ENCODE data around the gene SNX24.
A peak's percentile ranks its signal among the peaks of the same experiment; 100 is the strongest.

The SNX24 gene

DNA sequence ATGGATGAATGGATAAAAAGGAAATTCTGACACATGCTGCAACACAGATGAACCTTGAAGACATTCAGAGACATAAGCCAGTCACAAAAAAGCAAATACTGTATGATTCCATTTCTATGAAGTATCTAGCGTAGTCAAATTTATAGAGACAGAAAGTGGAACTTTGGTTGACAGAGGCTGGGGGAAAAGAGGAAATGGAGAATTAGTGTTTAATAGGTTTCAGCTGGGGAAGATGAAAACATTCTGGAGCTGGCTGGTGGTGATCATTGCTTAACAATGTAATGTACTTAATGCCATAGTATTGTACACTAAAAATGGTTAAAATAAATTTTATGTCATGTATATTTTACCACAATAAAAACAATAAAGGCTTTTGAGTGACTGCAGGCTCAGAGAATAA lies 166.9 kb downstream of the SNX24 start:
- no peak for DNase-seq (ENCODE audit: low read depth, low spot score)

DNA sequence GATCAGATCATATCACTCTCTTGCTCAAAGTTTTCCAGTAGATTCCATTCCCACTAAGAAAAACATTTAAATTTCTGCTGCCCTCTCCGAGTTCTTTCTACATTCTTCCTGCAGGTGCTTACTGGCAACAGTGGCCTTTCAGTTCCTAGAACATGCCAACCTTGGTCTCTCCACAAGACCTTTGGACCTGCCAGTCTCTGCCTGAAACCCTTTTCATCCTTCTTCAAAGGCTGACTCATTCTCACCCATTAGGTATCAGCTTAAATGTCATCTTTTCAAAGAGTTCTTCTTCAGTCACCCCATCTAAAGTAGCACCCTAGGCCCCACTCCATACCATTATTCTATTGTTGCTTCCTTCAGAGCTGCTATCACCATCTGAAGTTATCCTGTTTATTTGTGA lies 169.3 kb downstream of the SNX24 start:
- no peak for DNase-seq (ENCODE audit: low read depth, low spot score)

DNA sequence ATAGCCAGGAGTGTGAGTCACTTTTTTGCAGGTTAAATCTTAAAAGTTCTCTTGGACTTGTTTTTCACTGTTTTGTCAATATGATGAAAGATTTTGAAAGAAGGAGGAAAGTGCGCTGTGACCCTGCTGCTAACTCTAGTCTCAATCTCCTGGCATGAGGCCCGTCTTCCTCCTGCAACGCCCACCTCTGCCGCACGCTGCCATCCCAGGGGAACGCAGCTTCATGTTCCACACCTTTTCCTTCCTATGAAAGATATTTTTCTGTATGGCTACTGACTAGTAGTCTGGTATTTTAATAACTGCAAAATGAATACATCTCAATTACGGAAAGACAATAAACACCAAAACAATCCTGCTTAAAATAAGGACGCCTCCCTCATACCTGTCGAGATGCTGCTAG lies 182.8 kb downstream of the SNX24 start:
- no peak for DNase-seq (ENCODE audit: low read depth, low spot score)

DNA sequence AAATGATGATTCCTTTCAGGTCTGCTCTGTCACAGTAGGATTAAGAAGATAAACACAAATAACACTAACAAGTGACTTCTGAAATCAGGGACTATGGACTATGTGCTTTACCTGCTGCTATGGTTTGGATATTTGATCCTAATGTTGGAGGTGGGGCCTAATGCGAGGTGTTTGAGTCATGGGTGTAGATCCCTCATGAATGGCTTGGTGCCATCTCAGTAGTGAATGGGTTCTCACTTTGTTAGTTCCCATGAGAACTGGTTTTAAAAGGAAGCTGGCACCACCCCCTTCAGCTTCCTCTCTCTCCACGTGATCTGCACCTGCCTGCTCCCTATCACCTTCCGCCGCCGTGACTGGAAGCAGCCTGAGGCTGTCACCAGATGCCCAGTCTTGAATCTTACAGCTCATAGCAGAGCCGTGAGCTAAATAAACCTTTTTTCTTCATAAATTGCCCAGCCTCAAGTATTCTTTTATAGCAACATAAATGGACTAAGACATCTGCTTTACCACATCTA lies 187.8 kb downstream of the SNX24 start:
- DNase-seq (ENCODE audit: low read depth, low spot score) = no peak

DNA sequence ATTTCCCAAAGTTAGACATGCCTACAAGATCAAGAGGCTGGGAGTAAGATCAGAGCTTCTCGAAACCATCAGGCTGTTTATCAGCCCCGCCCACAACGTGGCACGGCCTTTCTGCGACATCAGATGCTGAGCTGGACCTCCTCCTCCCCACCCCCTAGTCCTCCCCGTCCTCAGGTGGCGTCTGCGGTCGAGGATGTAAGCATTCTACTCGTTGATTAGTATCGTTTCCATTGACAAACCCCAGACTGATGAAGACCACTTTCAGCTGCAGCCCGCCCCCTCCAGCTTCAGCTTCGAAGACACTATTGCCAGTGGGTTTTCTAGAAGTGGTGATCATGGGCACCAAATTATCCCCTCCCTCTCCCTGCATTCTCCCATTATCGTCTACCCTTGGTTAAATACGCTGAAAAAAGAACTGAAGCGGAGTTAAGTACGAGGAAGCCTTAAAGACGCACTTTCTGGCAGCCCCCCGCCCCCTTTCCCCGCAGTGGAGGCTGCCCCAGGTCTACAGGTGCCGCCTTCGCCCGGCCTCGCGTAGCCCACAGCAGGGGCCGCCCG lies 190.0 kb downstream of the SNX24 start:
- no peak for DNase-seq (ENCODE audit: low read depth, low spot score)

DNA sequence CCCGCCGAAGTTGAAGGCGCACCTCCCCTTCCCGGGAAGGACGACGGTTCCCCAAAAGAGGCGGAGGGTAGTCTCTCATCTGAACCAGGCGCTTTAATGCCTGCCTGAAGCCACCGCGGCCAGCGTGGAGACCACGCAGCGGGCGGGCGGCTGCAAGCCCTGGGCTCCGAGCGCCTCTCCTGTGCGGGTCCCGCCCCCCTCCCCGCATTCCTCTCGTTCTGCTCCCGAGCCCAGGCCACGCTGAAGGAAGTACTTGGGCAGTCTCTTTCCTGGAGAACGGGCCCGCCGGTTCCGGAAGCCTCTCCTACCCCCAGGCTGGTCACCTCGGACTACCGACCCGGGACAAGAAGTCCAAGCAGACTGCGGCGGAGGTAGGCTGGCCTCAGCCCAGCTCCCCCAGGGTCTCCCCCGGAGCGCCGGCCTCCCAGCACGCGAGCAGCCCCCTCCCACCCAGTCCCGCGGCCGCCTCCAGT lies 190.5 kb downstream of the SNX24 start:
- no peak for DNase-seq (ENCODE audit: low read depth, low spot score)

DNA sequence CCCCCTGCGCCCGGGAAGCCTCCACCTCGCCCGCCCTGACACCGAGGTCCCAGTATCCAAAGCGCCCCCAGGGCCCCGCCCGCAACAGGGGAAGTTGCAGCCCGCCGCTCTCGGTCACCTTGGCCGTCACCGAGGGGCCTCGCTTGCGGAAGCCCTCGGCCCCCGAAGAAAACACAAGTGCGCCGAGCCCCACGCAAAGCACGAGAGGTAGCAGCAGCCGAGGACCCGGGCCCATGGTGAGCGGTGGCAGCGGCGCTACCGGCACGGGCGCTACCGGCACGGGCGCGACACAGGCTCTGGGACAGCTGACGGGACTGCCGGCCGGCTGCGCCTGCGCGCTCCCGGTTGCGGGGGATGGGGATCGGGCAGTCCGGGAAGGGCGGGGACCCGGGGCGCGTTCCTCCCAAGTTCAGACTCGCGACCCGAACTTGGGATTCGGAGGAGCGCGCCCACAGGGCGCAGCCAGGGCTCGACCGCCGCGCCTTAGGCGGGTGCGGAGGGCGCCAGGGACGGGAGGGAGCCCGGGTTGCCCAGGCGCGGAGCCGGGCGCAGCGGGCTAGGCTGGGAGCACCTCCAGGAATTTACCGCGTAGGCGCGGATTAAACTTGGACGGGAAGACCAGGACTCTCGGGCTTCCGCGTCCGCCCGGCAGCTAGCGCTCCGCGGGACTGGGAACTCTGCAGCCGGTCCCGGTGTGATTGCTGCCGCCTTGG lies 191.1 kb downstream of the SNX24 start, which contains the start of gene PPIC:
Gene PPIC (minus strand): TSS at position 335 of the 713 bp plus-strand sequence. CDS start 100 bp downstream, at position 235.
- peak; percentile 21 for DNase-seq (ENCODE audit: low read depth, low spot score)

DNA sequence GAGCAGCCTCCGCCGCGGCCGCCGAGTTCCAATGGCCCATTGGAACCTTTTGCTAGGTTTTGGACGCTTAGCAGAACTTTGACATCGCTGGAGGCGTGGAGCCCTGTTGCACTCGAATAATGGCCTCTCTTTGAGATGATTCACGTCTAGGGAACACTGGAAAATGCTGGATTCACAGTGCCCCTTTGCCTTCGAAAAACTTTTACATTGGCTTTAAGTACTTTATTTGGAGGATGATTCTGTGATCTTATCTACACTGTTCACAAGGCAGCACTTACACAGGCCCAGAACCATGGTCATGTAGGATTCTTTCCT lies 191.6 kb downstream of the SNX24 start:
- no peak for DNase-seq (ENCODE audit: low read depth, low spot score)

DNA sequence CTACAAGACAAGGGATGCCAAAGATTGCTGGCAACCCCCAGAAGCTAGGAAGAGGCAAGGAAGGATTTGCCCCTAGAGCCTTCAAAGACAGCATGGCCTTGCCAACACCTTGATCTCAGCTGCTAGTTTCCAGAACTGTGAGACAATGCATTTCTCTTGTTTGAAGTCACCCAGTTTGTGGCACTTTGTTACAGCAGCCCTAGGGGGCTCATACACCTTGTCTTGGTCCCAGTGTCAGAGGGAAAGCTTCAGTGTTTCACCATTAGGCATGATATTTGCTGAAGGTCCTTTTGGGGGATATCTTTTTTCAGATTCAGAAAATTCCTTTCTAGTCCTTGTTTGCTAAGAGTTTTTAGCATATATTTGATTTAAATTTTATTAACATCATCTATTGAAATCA lies 194.3 kb downstream of the SNX24 start:
- DNase-seq (ENCODE audit: low read depth, low spot score) = no peak

DNA sequence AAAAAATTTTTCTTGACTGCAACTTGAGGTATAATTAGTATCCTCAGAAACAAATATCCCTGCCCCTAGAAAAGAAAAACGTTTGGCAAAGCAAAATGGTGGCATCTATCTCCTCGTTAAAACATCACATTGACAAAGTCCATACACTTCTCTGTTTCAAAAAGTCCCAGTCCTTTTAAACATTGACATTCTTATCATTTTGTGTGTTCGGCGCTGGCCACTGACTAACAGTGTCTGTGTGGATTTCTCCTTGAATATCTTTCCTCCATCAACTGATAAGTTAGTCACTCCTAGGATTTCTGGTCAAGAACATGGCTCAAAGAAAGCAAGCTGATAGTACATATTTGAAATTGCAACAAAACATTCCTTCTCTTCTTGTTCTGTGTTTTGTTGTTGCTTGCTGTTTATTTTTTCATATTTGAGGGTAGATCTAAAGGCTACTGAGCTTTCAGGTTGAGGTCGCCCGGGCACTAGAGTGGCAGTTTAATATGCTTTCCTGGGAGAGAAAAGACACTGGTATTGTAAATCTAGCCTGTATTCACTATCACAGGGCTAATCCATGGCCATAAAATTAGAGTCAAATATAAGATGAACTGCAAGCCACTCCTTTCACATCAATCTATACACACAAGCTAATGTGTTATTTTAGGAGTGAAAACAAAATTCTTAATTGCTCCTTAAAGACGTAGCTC lies 199.7 kb downstream of the SNX24 start:
- no peak for DNase-seq (ENCODE audit: low read depth, low spot score)

DNA sequence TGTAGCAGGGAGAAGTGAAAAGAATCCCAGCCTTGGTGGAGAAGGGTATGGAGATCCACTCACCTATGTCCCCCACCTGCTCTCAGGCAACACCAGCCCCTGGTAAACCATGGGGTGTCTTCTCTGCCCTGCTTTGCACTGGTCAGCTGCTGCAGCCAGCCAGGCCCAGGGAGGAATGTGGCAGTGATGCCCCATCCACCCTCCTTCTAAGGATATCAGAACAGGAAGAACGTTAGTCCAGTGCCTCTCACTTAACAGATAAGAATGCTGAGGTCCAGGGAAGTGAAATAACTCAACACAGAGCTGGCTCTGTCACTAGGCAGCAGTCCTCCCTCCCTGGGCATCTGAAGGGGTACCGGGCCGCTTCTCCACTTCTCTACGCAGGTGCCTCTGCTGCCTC lies 200.8 kb downstream of the SNX24 start:
- no peak for DNase-seq (ENCODE audit: low read depth, low spot score)

DNA sequence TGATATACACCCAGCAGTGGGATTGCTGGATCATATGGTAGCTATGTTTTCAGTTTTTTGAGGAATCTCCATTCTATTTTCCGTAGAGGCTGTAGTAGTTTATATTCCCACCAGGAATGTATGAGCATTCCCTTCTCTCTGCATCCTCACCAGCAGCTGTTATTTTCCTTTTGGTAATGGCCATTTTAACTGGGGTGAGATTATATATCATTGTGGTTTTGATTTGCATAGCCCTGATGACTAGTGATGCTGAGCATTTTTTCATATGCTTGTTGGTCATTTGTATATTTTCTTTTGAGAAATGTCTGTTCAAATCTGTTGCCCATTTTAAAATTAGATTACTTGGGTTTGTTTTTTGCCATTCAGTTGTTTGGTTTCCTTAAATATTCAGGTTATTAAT lies 202.3 kb downstream of the SNX24 start:
- no peak for DNase-seq (ENCODE audit: low read depth, low spot score)

DNA sequence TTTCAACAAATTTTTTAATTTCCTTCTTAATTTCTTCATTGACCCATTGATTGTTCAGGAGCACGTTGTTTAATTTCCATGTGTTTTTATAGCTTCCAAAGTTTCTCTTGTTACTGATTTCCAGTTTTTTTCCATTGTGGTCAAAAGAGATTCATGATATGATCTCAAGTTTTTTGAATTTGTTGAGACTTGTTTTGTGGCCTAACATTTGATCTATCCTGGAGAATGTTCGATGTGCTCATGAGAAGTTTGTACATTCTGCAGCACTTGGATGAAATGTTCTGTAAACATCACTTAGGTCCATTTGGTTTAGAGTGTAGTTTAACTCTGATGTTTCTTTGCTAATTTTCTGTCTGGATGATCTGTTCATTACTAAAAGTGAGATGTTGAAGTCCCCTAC lies 205.8 kb downstream of the SNX24 start:
- DNase-seq (ENCODE audit: low read depth, low spot score) = no peak

Measured in smooth muscle cell of the brain vasculature (primary cell).